T-helper 22 cell (primary cell): ENCODE measurements around the gene AGFG2.

Experiments
- DNase-seq: peaks from one replicate; pipeline ENCODE4 v3.0.0-alpha.2; 2020; ENCODE audit warnings: low read depth

AGFG2 gene

GRCh38 chr7:100572281-100572948, 33.4 kb downstream of the AGFG2 start:
- DNase-seq = no peak

GRCh38 chr7:100572949-100573675, 34.1 kb downstream of the AGFG2 start:
- no peak for DNase-seq

- DNase-seq = no peak
These were observed 34.8 kb downstream of the AGFG2 start, which contains the start of gene SAP25 for GRCh38 chr7:100573691-100574361. Gene SAP25 (minus strand): TSS chr7:100573900. CDS start chr7:100573742, 158 bp downstream.

- no peak for DNase-seq
These were observed 35.6 kb downstream of the AGFG2 start for GRCh38 chr7:100574362-100575205.

GRCh38 chr7:100575206-100575631, 36.2 kb downstream of the AGFG2 start:
- no peak for DNase-seq

GRCh38 chr7:100575746-100576383, 36.9 kb downstream of the AGFG2 start:
- no peak for DNase-seq

- DNase-seq = no peak
These were observed 37.5 kb downstream of the AGFG2 start for GRCh38 chr7:100576384-100576993.

- no peak for DNase-seq
These were observed 38.1 kb downstream of the AGFG2 start for GRCh38 chr7:100577103-100577502.

- no peak for DNase-seq
These were observed 38.5 kb downstream of the AGFG2 start for GRCh38 chr7:100577507-100577906.

GRCh38 chr7:100578246-100579183, 39.5 kb downstream of the AGFG2 start:
- no peak for DNase-seq

GRCh38 chr7:100580466-100581283, 41.7 kb downstream of the AGFG2 start:
- no peak for DNase-seq

- DNase-seq = no peak
These were observed 43.1 kb downstream of the AGFG2 start for GRCh38 chr7:100582041-100582579.

- no peak for DNase-seq
These were observed 43.6 kb downstream of the AGFG2 start for GRCh38 chr7:100582650-100583049.

GRCh38 chr7:100583132-100584053, 44.4 kb downstream of the AGFG2 start:
- DNase-seq = peak; percentile 46

- DNase-seq = no peak
These were observed 45.2 kb downstream of the AGFG2 start for GRCh38 chr7:100584054-100584682.

GRCh38 chr7:100584683-100585510, 45.9 kb downstream of the AGFG2 start:
- no peak for DNase-seq
